ENCODE measurements around the gene HOXB3. TPM values are rescaled to one million over a fixed set of nuclear protein-coding genes. Genes with fewer than 3 reads are reported as not detected.

The HOXB3 gene
- polyA plus RNA-seq, 1 donor from 2014 or later = not detected

DNA sequence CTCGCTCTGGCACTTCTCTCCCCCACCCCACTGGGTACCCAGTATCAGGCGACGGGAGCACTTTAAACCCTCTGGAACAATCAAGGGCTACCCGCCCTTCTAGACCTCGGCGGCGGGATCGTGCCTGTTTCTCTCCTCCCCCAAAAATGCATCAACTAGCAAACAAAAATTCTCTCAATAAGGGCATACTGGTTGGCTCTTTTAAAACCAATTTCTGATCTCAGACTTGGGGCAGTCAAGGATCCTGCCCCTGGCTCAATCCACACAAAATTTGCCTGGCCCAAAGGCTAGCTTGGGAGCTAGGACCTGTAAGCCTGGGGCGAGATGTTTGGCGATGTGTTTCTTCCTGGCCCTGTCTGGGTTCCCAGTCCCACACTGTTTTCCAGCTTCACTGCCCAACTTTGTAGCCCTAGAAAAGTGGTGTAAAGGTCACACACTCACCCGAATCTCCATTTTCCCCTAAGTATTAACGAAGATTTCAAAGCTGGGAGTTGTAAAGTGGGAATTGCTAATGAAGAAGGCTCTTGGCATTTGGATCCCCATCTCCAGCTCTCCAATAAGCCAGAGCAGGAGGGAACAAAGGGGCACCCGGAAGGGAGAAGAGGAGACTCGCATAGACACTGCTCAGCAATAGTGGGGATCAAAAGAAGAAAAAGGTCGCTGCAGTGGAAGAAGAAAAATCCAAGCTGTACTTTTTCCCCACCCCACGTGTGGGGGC is 30.8 kb downstream of the HOXB3 start:
- Histone ChIP-seq H3K36me3 (ENCODE audit: insufficient read depth, low read length) (no peaks in the 10 kb centered on the region), H3K9me3 (ENCODE audit: low read length) (no peaks in the 10 kb centered on the region), H3K4me2 (ENCODE audit: low read length) (no peak overlapping the region), H3K9me2 (ENCODE audit: insufficient read depth, low read length) (no peaks in the 10 kb centered on the region), H3K27me3 (ENCODE audit: insufficient read depth, low read depth, low read length) (peaks cover 98% of the 10 kb centered on the region), H3K9ac (ENCODE audit: low read length) (no peak overlapping the region), H4K20me1 (ENCODE audit: insufficient read depth) (no peaks in the 10 kb centered on the region), H3F3A (ENCODE audit: insufficient read depth, low read length, poor library complexity, severe bottlenecking) (no peaks in the 10 kb centered on the region), H3K79me2 (replicated peaks; ENCODE audit: insufficient read depth, low read length) (no peaks in the 10 kb centered on the region), H3K27ac (ENCODE audit: low read length) (no peak overlapping the region), H3K4me3 (ENCODE audit: low read length) (no peak overlapping the region), H2AFZ (ENCODE audit: low read depth, low read length) (no peak overlapping the region)
- no peak for TF ChIP-seq MXI1 (conservative IDR thresholded peaks at IDR 0.05; ENCODE audit: poor library complexity, severe bottlenecking)
- no peak for TF ChIP-seq EP300 (conservative IDR thresholded peaks at IDR 0.05; ENCODE audit: poor library complexity, severe bottlenecking)

DNA sequence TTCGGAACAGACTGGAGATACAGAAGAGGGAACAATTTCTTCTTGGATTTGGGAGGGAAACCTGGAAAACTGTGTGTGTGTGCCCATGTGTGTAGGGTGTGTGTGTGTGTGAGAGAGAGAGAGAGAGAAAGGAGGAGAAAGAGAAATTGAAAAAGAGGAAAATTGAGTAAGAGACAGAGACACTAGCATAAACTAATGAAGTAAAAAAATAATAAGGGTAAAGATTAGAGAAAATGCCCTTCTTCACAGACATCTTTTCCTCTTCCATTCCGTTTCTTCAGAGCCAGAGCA is 31.3 kb downstream of the HOXB3 start:
- Histone ChIP-seq H3K79me2 (replicated peaks; ENCODE audit: insufficient read depth, low read length) (no peaks in the 10 kb centered on the region), H3K9ac (ENCODE audit: low read length) (no peak overlapping the region), H3K4me2 (ENCODE audit: low read length) (no peak overlapping the region), H3K27ac (ENCODE audit: low read length) (no peak overlapping the region), H3F3A (ENCODE audit: insufficient read depth, low read length, poor library complexity, severe bottlenecking) (no peaks in the 10 kb centered on the region), H3K9me2 (ENCODE audit: insufficient read depth, low read length) (no peaks in the 10 kb centered on the region), H4K20me1 (ENCODE audit: insufficient read depth) (no peaks in the 10 kb centered on the region), H3K27me3 (ENCODE audit: insufficient read depth, low read depth, low read length) (peaks cover 99% of the 10 kb centered on the region), H2AFZ (ENCODE audit: low read depth, low read length) (no peak overlapping the region), H3K9me3 (ENCODE audit: low read length) (no peaks in the 10 kb centered on the region), H3K4me3 (ENCODE audit: low read length) (no peak overlapping the region), H3K36me3 (ENCODE audit: insufficient read depth, low read length) (no peaks in the 10 kb centered on the region)
- no peak for TF ChIP-seq CTCF (IDR thresholded peaks at IDR 0.05; ENCODE audit: poor library complexity, severe bottlenecking)
- no peak for TF ChIP-seq EZH2 (IDR thresholded peaks at IDR 0.05; ENCODE audit: borderline replicate concordance, insufficient read depth, low read length, poor library complexity, severe bottlenecking)
- no peak for TF ChIP-seq POLR2AphosphoS5 (IDR thresholded peaks at IDR 0.05)
- no peak for TF ChIP-seq EP300 (conservative IDR thresholded peaks at IDR 0.05; ENCODE audit: poor library complexity, severe bottlenecking)
- TF ChIP-seq SMC3 (conservative IDR thresholded peaks at IDR 0.05; ENCODE audit: poor library complexity) = no peak
- no peak for TF ChIP-seq RAD21 (conservative IDR thresholded peaks at IDR 0.05)
- TF ChIP-seq, protein P1, sequence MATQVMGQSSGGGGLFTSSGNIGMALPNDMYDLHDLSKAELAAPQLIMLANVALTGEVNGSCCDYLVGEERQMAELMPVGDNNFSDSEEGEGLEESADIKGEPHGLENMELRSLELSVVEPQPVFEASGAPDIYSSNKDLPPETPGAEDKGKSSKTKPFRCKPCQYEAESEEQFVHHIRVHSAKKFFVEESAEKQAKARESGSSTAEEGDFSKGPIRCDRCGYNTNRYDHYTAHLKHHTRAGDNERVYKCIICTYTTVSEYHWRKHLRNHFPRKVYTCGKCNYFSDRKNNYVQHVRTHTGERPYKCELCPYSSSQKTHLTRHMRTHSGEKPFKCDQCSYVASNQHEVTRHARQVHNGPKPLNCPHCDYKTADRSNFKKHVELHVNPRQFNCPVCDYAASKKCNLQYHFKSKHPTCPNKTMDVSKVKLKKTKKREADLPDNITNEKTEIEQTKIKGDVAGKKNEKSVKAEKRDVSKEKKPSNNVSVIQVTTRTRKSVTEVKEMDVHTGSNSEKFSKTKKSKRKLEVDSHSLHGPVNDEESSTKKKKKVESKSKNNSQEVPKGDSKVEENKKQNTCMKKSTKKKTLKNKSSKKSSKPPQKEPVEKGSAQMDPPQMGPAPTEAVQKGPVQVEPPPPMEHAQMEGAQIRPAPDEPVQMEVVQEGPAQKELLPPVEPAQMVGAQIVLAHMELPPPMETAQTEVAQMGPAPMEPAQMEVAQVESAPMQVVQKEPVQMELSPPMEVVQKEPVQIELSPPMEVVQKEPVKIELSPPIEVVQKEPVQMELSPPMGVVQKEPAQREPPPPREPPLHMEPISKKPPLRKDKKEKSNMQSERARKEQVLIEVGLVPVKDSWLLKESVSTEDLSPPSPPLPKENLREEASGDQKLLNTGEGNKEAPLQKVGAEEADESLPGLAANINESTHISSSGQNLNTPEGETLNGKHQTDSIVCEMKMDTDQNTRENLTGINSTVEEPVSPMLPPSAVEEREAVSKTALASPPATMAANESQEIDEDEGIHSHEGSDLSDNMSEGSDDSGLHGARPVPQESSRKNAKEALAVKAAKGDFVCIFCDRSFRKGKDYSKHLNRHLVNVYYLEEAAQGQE (IDR thresholded peaks at IDR 0.05; ENCODE audit: borderline replicate concordance) = no peak
- TF ChIP-seq TAF1 (IDR thresholded peaks at IDR 0.05; ENCODE audit: low read depth) = no peak
- no peak for TF ChIP-seq MXI1 (conservative IDR thresholded peaks at IDR 0.05; ENCODE audit: poor library complexity, severe bottlenecking)

Data from neural cell (in vitro differentiated cells).